ENCODE results near the gene MAPKBP1. TPM values are rescaled to one million over a fixed set of nuclear protein-coding genes. Genes with fewer than 3 reads are reported as not detected.

Gene MAPKBP1
- polyA plus RNA-seq, 5 donors: 18.2 to 22.7 (median 20.5) TPM

DNA sequence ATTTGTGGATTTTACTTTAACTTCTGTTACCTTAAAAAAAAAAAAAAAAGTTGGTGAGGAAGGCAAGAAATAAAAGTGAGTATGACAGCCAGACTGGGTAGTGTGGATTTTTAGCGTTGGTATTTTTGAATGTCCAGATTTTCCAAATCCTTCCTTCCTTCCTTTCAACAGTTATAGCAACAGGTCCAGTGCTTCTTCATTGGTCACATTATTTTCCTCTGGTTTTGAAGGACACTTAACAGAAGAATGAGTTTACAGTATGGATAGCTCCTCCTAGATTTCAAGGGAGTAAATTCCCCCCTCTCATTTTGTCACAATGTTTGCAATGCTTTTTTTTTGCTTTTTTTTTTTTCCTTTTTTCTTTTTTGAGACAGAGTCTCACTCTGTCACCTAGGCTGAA lies 6.4 kb downstream of the MAPKBP1 start:
- no peak for DNase-seq

DNA sequence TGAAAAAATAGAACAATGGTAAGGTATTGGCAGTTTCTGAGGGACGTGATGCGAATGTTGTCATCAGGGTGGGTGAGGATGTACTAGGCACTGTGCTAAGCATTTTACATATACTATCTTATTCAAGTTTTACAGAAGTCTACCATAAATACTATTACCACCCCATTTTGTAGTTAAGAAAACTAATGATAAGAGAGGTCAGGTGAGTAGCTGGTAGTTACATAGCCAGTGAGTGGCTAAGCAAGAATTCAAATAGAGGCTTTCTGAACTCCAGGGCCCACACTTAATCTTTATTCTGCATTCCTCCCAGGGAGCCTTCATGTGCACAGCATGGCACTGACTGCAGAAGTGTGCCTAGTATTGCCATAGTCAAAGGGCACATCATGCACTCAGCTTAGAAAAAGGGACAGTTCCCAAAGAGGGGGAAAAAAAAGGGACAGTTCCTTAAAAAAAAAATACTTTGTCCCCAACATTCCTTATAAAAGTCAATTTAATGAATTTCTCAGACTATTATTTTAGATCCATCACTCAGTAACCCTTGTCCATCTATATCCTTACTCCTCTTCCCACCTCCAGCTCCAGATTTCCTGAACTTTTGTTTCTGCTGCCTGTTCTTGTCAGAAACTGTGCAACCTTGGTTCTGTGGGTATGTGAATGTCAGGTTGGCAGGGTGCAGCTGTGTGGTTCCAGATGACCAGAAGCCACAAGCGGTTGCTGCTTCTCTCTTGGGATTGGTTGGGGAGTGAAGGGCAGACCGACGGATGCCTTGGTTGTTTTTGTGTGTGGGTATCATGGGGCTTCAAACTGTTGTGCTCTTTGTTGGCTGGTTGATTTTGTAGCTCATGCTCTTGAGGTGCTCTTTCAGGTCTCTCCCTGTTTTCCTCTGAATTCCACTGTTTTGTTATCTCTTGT lies 8.3 kb downstream of the MAPKBP1 start:
- no peak for DNase-seq

DNA sequence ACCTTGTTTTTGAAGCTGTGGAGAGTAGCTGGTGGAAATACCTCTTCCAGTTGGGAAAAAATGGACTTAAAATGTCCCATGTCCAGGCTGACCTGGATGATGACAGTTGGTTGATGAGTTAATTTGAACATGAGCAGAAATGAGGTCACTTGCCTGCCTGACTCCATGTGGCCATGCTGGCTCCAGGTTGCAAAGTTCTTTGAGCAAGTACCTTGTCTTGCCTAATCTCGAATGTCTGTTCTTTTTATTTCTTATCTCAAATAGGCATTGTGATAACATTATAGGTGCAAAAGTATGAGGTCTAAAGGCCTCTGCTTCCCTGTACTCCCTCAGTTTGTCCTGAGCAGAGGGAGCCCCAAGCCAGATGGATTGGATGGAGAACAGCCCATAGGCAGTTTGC lies 9.0 kb downstream of the MAPKBP1 start:
- DNase-seq: no peak

DNA sequence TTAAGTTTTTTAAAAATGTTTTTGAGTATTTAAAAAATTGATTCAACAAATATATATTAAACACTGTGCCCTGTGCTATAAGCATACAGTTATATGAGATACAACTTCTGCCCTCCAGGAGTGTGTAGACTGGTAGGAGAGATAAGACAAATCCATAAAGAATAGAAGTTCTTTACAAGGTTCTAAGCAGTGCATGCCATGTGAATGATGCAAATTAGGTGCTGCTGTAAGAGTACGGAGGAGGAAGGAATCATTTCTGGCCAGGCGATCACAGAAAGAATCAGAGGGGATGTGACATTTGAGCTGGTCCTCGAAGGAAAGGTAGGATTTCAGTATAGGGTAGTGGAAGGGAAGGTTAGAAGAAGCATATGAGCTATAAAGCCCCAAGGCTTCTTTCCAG lies 14.0 kb downstream of the MAPKBP1 start:
- no peak for DNase-seq

DNA sequence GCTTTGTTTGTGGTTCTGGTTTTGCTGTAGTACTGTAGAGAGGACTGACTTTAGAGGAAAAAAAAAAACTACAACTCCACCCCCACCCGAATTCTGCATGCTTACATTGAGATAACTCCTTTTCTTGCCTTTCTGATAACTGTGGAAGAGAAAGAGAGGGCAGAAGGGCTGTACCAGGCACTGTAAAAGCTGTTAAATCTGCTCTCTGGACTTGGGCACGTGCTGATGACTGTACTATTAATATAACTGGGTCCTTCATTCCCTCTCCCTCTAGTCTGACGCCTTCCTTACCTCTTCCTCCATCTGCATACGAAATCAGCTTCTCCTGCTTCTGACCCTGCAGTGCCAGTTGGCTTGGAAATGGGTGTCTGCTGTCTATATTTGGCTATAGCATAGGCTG lies 15.0 kb downstream of the MAPKBP1 start:
- DNase-seq: no peak

DNA sequence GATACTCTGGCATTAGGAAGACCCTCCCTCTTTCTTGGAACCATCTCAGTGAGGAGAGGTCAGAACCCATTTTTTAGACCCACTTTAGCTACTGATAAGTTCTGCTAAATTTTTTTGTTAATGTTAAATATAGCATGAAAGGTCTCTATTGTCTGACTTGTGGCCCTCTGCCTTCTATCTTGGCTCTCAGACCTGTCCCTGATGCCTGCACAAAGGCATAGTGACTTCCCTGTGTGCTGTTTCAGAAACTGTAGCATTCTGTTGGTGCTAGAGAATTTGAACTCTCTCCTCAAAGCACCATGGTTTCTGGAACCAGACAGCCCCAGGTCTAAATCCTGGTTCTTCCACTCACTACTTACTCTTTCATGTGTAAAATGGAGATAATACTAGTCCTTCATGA lies 15.4 kb downstream of the MAPKBP1 start:
- no peak for DNase-seq

DNA sequence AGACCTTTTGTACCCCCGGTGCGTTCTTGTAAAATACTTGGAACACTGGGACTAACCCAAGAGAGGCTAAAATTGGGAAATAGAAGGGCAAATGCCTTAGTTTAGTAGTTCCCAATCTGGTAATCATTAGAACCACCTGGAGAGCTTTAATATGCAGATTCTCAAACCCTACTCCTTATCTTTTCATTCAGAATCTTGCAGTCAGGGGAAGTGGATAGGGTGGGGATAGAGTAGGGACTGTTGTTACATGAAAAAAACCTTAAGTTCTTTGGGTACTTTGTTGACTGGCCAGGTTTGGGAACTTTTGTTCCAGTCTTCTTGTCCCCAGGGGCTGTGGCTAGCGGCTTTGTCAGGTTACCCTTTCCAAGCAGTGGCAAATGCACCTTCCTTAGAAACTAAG lies 15.9 kb downstream of the MAPKBP1 start:
- no peak for DNase-seq

DNA sequence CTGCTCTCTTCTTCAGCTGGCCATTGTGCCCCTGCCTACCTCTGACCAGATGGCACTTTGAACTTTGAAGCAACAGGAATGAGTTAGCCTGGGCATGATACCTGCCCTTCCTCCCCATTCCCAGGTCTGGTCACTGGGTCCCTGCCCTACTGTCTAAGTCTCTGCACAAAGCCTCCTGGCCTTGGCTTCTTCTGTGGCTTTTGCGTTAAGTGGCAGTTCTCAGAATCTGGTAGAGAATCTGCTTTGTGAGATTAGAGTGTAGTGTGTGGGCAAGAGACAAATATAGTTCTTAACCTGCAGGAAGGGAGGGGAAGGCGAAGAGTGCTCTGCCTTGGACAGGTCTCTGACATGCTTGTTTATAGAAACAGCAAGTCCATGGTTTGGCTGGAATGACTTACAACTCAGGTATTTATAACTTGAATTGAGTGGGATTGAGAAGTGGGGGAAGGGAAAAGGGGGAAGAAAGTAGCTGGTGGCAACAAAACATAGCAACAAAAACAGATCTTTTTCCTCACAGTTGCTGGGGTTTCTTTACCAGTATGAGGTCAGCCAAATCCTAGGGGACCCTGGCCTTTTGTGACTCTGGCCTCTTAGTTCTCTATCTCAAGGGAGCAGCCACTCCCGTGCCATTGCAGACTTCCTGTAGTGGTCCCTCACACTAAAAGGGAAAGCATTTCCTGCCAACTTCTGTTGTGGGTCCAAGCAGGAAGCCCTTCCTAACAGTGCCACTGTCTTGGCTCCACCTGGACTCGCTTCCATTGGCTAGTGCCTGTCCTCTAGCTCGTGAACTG lies 16.7 kb downstream of the MAPKBP1 start:
- DNase-seq: no peak

DNA sequence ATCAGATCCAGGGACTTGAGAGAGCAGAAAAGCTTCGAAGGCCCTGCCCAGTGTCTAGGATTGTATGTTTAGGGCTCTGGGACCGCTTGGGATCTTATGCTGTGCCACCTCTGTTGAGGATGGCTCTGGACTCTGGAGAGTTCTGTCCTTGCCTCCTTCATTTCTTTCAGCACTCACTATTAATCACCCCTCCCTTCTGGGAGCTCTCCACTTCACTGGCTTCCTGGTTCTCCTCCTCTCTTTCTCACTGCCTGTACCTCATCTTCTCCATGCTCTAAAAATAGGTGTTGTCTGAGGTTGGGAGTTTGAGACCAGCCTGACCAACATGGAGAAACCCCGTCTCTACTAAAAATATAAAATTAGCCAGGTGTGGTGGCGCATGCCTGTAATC lies 17.3 kb downstream of the MAPKBP1 start:
- no peak for DNase-seq

DNA sequence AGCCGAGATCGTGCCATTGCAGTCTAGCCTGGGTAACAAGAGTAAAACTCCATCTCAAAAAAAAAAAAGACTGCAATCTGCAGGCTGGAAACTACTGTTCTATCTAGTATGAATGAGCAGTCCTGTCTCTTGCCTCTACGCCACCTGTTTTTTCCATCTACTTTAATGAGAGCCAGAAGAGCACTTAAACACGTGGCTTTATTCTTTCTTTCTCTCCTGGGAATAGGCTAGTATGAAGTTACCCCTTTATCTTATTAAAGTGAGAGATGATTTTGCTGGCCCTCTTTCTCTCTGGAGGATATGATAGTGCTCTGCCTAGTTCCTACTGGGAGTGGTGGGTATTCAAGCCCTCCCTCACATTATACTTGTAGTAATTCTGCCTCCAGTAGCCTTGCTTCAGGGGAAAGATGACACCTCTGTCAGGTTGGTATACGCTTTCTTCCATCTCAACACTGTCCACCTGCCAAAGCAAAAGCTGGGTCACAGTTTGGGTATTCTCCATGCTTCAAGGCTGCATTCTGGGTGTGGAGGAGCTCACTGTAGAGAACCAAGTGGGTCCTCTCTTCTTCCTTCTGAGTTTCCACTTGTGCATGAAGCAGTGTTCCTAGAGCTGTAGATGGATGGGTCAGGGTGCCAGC lies 17.8 kb downstream of the MAPKBP1 start:
- no peak for DNase-seq

DNA sequence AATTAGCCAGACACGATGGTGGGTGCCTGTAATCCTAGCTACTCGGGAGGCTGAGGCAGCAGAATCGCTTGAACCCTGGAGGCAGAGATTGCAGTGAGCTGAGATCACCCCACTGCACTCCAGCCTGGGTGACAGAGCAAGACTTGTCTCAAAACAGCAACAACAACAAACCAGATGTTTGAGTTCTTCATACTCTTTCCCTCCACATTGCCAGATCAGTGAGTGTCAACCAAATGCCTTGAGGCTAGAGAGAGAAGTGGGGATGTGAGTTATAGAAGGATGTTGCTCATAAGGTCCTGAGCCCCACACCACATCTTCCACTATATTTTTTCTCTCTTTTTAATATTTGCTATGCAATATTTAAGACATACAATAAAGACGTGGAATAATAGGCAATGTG lies 19.8 kb downstream of the MAPKBP1 start:
- no peak for DNase-seq

DNA sequence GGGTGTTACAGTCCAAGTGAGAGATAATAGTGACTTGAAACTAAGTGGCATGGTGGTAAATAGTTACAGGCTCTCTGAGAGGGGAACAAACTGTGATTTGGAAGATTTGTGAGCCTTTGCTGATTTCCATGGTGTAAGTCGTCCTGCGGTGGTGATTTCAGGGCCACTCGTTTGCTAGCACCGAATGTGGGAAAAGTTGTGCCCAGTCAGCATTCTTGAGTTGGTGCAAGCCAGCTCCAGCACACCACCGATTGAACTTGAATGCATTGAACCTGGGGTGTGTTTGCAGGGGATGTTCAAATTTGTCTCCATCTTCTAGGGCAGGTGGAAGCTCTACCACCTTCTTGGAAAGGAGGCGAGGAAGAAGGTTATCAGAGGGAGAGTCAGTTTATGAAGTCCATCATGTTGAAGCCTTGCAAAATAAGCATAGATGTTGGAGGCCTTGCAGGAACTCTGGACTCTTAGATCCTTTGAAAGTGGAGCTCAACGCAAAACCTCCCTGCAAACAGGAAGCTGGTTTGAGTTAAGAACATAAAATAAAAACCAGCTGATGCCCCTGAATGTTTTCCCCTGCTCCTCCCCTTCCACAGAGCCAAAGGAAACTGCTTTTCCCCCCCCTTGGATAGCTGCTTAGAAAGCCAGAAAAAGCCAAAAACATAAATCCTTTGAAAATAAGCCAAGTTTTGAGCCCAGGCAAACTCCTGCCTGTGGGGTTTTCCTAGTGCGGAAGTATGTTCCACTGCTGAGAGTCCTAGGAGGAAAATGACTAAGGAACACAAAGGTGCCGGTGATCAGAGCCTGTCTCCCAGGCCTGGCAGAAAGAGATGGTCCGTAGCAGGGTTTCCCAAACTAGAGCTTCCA lies 21.9 kb downstream of the MAPKBP1 start:
- peak in 1 of 2 donors; percentile 52 for DNase-seq

DNA sequence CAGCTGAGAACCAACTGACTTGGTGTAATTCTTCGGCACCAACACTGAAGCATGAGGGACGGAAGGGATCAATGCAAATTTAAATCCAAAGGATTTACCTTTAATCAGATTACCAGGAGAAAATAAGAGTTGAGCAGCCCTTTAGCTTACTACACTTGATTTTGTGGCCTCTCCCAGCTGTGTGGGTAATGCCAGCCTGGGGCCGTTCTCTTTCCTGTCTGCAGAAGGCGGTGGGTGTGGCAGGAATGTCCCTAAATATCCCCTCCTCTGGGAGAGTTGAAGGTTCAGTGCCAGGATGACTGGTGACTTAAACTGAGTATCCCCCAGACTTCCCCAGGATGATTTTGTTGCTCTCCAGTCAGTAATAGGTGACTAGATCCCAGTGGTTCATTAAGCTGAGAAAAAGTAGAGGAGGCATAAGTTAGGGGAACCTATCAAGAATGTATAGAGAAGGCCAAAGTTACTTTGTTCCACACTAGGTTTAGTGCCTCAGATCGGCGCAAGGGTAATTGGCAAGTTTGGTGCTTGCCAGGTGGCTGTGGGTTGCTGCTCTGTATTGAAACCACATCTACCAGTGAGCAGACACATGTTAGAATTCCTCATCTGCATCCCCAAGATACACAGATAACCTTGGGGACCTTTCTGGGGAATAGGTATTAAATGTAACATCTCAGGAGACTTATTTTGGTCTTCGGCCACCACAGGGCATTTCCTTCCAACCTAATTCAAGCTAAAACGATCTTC lies 23.1 kb downstream of the MAPKBP1 start:
- DNase-seq: no peak

DNA sequence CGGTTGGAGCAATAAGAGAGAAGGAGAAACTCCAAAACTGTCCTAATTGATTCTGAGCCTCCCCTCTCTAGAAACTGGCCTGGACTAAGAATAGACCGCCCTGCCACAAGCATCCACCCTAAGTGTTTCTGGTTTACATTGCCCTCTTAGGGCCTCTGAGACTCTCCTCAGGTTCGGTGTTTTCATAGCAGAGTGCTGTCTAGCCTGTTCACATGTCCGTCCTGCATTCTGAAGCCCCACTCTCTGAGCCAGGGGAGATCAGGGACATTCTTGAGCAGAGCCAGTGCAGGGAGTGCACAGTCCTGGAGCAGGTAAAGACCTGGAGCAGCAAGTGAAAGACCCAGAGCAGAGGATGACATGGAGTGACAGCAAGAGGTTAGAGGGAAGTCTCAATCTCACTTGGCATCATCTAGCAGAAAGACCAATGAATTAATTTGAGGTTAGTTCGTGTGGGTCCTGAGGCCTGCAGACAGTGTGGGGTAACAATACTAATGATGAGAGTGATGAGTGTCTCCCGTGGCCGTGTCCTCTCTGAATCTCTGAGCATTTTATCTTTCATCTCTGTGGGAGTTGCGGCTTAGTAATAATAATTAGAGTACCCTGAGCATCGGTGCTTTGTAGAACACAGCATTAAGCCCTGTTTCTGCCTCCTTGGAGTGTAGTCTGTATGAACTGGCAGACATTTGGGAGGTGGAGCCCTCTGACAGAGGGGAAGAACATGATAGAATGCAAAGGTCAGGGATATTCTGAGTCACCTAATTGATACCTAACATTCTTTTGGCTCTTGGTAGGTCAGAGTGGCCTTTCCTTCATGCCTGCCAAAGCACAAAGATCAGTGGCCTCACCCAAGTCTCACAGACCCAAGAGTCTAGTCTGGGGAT lies 24.6 kb downstream of the MAPKBP1 start:
- DNase-seq: no peak

DNA sequence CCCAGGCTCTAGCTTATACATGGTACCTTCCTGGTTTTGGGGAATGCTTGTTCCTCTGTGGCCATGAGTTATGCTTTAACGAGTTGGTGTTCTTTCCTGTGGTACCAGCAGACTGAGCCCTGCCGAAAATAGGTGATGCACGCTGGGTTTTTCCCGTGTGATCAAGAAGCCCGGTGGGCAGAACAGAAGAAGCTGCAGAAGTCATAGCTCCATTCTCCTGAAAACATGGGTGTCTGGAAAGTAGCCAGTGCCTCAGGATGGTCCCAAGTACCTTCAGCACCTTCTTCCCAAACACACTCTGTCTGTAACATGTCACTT lies 25.2 kb downstream of the MAPKBP1 start:
- DNase-seq: no peak

DNA sequence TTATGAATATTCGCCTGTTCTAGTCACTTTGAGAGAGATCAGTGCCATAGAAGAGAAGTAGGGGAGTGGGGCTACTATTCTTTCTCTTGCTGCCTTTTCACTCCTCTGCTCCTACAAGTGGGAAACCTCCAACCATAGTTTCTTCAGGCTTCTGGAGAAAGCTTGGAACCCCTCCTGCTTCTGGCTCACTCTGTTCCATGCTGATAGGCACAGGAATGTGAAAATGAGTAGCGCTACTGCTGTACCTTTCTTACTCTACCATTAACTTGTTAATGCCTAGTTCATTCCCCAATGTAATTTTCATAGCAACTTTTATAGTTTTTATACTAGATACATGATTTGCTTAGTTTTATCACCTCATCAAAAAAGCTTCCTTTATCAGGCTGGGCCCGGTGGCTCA lies 26.9 kb downstream of the MAPKBP1 start:
- no peak for DNase-seq

DNA sequence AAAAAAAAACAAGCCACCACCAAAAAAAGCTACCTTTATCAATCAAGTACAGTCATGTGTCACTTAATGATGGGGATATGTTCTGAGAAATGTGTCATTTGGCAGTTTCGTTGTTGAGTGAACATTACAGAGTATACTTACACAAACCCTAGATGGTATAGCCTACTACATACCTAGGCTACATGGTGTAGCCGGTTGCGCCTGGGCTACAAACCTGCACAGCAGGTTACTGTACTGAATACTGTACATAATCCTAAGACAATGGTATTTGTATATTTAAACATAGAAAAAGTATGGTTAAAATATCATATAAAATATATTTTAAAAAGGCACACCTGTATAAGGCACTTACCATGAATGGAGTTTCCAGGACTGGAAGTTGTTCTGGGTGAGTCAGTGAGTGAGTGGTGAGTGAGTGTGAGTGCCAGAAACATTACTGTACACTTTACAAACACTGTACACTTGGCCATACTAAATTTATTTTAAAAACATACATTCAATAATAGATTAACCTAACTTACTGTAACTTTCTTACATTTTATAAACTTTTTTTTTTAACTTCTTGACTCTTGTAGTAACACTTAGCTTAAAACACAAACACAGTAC lies 27.7 kb downstream of the MAPKBP1 start:
- no peak for DNase-seq

DNA sequence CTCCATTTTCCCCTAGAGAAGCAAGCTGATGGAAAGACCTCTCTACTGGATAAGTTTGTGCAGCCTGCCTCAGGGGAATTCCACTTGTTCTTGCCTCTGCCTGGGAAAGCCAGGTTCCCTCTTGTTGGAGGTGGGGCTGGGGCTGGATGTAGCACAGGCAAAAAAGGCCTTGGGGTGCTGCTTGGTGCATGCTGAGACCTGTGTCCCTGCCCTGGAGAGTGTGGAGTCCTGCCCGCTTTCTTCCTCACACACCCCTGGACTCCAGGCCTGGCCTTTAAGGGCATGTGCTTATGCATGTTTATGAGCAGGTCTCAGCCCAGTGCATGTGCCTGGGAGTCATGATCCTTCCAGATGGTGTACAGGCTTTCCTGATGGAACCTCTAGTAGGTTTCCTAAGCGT lies 30.1 kb downstream of the MAPKBP1 start:
- DNase-seq: no peak

DNA sequence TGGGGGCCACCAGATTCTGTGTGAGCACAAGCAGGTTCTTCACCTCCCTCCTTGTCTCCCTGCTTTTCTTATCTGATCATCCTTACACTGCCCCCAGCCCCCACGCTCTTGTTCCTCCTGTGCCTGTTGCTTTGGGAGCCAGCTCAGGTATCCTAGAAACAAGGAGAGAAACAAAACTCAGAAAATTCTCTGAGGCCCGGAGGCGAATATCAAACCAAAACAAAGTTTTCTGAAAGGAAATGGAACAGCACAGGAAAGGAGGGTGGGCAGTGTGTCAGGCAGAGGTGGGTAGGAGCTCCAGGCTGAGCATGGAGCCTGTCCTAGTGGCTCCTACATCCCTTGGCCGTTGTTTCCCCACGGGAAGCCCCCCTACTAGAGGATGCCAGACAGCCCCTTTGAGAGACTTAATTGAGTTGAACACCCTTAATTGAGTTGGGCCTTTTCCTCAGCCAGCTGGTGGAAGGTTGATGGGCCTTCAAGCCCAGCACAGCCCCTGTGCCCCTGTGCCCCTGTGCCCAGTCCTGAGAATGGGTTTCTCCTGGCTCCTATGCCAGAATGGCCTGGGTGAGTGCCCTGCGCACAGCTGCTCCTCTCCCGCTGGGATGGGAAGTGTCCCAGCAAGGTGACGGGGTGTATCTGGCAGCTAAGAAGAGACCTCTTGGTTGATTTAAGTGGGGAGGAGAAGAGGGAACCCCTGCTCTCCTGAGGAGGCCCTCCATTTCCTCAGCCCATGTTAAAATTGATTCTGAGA lies 30.8 kb downstream of the MAPKBP1 start:
- no peak for DNase-seq
